Spinal cord (tissue), 10 donors: ENCODE data around the gene BCLAF1. TPM values are rescaled to one million over a fixed set of nuclear protein-coding genes. Genes with fewer than 3 reads are reported as not detected.

Experiments
- DNase-seq, 6 donors: peaks; one replicate each; pipeline versions ENCODE4 v3.0.0 to v3.0.0-alpha.2; 2013 to 2015; ENCODE audit warnings: low spot score in 6 of 6, low read depth in 4 of 6
- H3K27ac ChIP-seq: one replicate; pipeline ENCODE4 v1.5.1; 2013; ENCODE audit warnings: low read depth, low read length, control low read depth
- H3K27me3 ChIP-seq: one replicate; pipeline ENCODE4 v1.6.1; 2013; ENCODE audit warnings: low read length; ENCODE audit not compliant: control insufficient read depth, insufficient read depth
- H3K36me3 ChIP-seq: one replicate; pipeline ENCODE4 v1.6.1; 2013; ENCODE audit warnings: low read length; ENCODE audit not compliant: control insufficient read depth, insufficient read depth
- H3K4me1 ChIP-seq: one replicate; pipeline ENCODE4 v1.6.1; 2013; ENCODE audit warnings: low read length; ENCODE audit not compliant: control insufficient read depth, insufficient read depth
- H3K4me3 ChIP-seq: one replicate; pipeline ENCODE4 v1.5.1; 2013; ENCODE audit warnings: low read depth, low read length, control low read depth
- H3K9me3 ChIP-seq: one replicate; pipeline ENCODE4 v1.6.1; 2013; ENCODE audit warnings: low read length; ENCODE audit not compliant: control insufficient read depth, insufficient read depth
- WGBS: methylation state at CpG from one replicate; pipeline ENCODE4 v1.1.5; 2013; ENCODE audit warnings: missing lambda C conversion rate; ENCODE audit not compliant: insufficient coverage; 5-methylcytosine and 5-hydroxymethylcytosine counted together
- polyA plus RNA-seq, 2 donors: library from polyadenylated mRNA; unstranded; fragments of 120-200 nt; gene quantifications; one replicate each; pipeline ENCODE4 v1.2.1, GENCODE V29; 2013; ENCODE audit not compliant: insufficient read length in 2 of 2
- small RNA-seq: library from RNA; depleted of rRNA; stranded (forward); fragments of <200 nt; gene quantifications from one replicate; pipeline ENCODE3, GENCODE V24; 2014; ENCODE audit warnings: low replicate concordance
- total RNA-seq, 2 donors: library from RNA; depleted of rRNA in 1 of 2; stranded (reverse); fragments of 120-200 nt in 1 of 2; fragments of >200 nt in 1 of 2; gene quantifications; one replicate each; pipeline versions ENCODE4 v1.2.3 to v1.2.4, GENCODE V29; 2013 to 2014
- donor health status: healthy.

The BCLAF1 gene
- total and polyA plus RNA-seq, 4 donors = 109 to 255 (median 187) TPM

- Histone ChIP-seq H3K9me3 (no peaks in the 10 kb centered on the region), H3K27ac (no peak overlapping the region), H3K36me3 (no peaks in the 10 kb centered on the region), H3K4me1 (no peaks in the 10 kb centered on the region), H3K4me3 (no peak overlapping the region), H3K27me3 (no peaks in the 10 kb centered on the region)
- no peak for DNase-seq
Observed at GRCh38 chr6:136213853-136214252, 75.8 kb downstream of the BCLAF1 start.

GRCh38 chr6:136213012-136213539, 76.6 kb downstream of the BCLAF1 start:
- DNase-seq = no peak
- Histone ChIP-seq H3K4me3 (no peak overlapping the region), H3K27me3 (no peaks in the 10 kb centered on the region), H3K9me3 (no peaks in the 10 kb centered on the region), H3K4me1 (no peaks in the 10 kb centered on the region), H3K36me3 (no peaks in the 10 kb centered on the region), H3K27ac (no peak overlapping the region)
- 64% methylated on average over 3 of the region's 5 CpGs for WGBS

DNA sequence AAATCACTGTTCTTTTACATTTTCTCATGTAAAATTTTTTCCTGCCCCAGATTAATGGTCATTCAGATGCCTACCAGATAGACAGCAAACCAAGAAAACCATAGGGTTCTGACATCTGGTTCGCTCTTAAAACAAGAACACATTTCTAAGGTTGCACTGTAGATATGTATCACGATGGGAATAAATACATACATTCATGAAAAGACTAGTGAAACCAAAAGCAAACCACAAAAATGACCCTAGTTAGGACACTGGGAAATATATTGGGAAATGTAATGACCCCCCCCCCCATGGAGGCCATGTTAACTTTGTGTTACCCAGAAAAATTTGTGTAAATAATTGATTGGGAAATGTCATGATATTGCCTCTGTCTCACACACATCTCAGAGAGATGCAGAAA, 77.0 kb downstream of the BCLAF1 start:
- Histone ChIP-seq H3K9me3 (no peaks in the 10 kb centered on the region), H3K27me3 (no peaks in the 10 kb centered on the region), H3K4me3 (no peak overlapping the region), H3K27ac (no peak overlapping the region), H3K36me3 (no peaks in the 10 kb centered on the region), H3K4me1 (no peaks in the 10 kb centered on the region)
- no CpG with 5 or more reads among the region's 2 CpGs for WGBS
- no peak for DNase-seq

GRCh38 chr6:136210398-136211165, 79.1 kb downstream of the BCLAF1 start:
- no peak overlapping the region for H3K27ac ChIP-seq
- no peak for DNase-seq
- H3K9me3 ChIP-seq = no peaks in the 10 kb centered on the region
- H3K4me3 ChIP-seq = no peak overlapping the region
- no peaks in the 10 kb centered on the region for H3K36me3 ChIP-seq
- WGBS = 98% methylated on average over 8 of the region's 13 CpGs
- no peaks in the 10 kb centered on the region for H3K27me3 ChIP-seq
- H3K4me1 ChIP-seq = no peaks in the 10 kb centered on the region

DNA sequence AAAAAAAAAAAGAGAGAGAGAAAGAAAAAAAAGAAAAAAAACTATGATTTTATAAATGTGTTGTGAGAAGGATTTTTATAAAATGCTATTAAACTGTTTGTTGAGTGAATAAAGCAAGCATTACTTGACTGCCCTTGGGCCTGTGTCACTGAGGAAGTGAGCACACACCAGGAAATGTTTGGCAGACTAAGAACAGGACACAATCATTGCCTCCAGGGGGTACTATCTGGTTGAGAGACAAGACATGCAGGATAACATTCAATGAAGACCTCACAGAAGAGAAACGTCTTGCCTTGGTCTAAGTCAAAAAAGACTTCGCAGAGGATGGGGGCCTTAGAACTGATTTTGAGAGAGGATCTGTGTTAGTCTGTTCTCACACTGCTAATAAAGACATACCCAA, 80.2 kb downstream of the BCLAF1 start:
- Histone ChIP-seq H3K27ac (no peak overlapping the region), H3K27me3 (no peaks in the 10 kb centered on the region), H3K9me3 (no peaks in the 10 kb centered on the region), H3K4me3 (no peak overlapping the region), H3K36me3 (no peaks in the 10 kb centered on the region), H3K4me1 (no peaks in the 10 kb centered on the region)
- WGBS = no CpG with 5 or more reads among the region's 2 CpGs
- DNase-seq = no peak

- Histone ChIP-seq H3K36me3 (no peaks in the 10 kb centered on the region), H3K9me3 (no peaks in the 10 kb centered on the region), H3K4me3 (no peak overlapping the region), H3K27me3 (no peaks in the 10 kb centered on the region), H3K4me1 (no peaks in the 10 kb centered on the region), H3K27ac (no peak overlapping the region)
- 96% methylated on average over 2 of the region's 4 CpGs for WGBS
- DNase-seq = no peak
Observed at GRCh38 chr6:136208783-136209182, 80.9 kb downstream of the BCLAF1 start.

Small RNA genes within 50 kb of the gene (small RNA-seq; reads per million reads assigned to genes)
- gene AL023284.1 = not detected

Other genes starting within 250 kb of the BCLAF1 start
- gene MTFR2, start 39.5 kb downstream of the BCLAF1 start, total RNA-seq = under 1 TPM; 0.66 to 0.69 TPM
- gene MTFR2, start 39.5 kb downstream of the BCLAF1 start, polyA plus RNA-seq = 1 to 10 TPM; 1.4 TPM